Upper lobe of left lung (tissue), 6 donors: ENCODE measurements around the gene NCOA1. TPM values are rescaled to one million over a fixed set of nuclear protein-coding genes. Genes with fewer than 3 reads are reported as not detected.

ENCODE experiments used
- ATAC-seq, 2 donors: fragments of 200-7000 bp; cut with Tn5 transposase; one replicate each; pipeline ENCODE4 v1.9.1; 2022; ENCODE audit warnings: mild to moderate bottlenecking in 2 of 2, moderate library complexity in 2 of 2; ENCODE audit not compliant: low FRiP score in 2 of 2
- DNase-seq, 2 donors: peaks; one replicate each; pipeline ENCODE4 v3.0.0-alpha.2; 2019 to 2020
- H3K27ac ChIP-seq, 4 donors: fragments of 200-600 bp; sonication (generic); one replicate each; pipeline ENCODE4 v1.5.1; 2016 to 2019
- H3K27me3 ChIP-seq, 4 donors: fragments of 200-600 bp; sonication (generic); one replicate each; pipeline ENCODE4 v1.5.1; 2017 to 2019
- H3K36me3 ChIP-seq, 4 donors: fragments of 200-600 bp; sonication (generic); one replicate each; pipeline ENCODE4 v1.5.1; 2016 to 2019
- H3K4me1 ChIP-seq, 4 donors: fragments of 200-600 bp; sonication (generic); one replicate each; pipeline ENCODE4 v1.5.1; 2018 to 2019
- H3K4me3 ChIP-seq, 4 donors: fragments of 200-600 bp; sonication (generic); one replicate each; pipeline ENCODE4 v1.5.1; 2017 to 2019; ENCODE audit warnings: mild to moderate bottlenecking in 2 of 4, moderate library complexity in 1 of 4
- H3K9me3 ChIP-seq, 4 donors: fragments of 200-600 bp; sonication (generic); one replicate each; pipeline ENCODE4 v1.5.1; 2018 to 2019
- CTCF ChIP-seq, 6 experiments: fragments of 450-650 bp in 4 of 6; fragments of 200-600 bp in 2 of 6; sonication (generic) in 2 of 6; IDR thresholded peaks; one replicate each; pipeline ENCODE4 v1.5.1; 2016 to 2019; ENCODE audit warnings: antibody characterized with exemption in 6 of 6
- EP300 ChIP-seq, 4 donors: sonication (generic); formaldehyde crosslinking; IDR thresholded peaks; one replicate each; pipeline ENCODE4 v1.5.1; 2017; ENCODE audit warnings: antibody characterized with exemption in 4 of 4, control low read depth in 2 of 4
- POLR2A ChIP-seq, 4 donors: fragments of 450-650 bp; IDR thresholded peaks; one replicate each; pipeline ENCODE4 v1.5.1; 2016 to 2017; ENCODE audit warnings: antibody characterized with exemption in 4 of 4, mild to moderate bottlenecking in 2 of 4
- POLR2AphosphoS5 ChIP-seq, 2 donors: sonication (generic); formaldehyde crosslinking; IDR thresholded peaks; one replicate each; pipeline ENCODE4 v1.5.1; 2017; ENCODE audit warnings: antibody characterized with exemption in 2 of 2
- WGBS, 2 donors: methylation state at CpG; one replicate each; pipeline ENCODE4 v1.1.5; 2017 to 2018; 5-methylcytosine and 5-hydroxymethylcytosine counted together
- total RNA-seq, 6 donors: library from RNA; depleted of rRNA in 4 of 6; stranded (reverse); fragments of >200 nt in 4 of 6; gene quantifications; one replicate each; pipeline versions ENCODE4 v1.1.0 to v1.2.1, GENCODE V29; 2016 to 2021
- donor health status: DM: no; HTN: no; CAD: no; lungs with moderate emphysema.
- donor health status: DM: no; HTN: yes; CAD: no; lungs with severe emphysema.

The NCOA1 gene
- total RNA-seq, 6 donors from 2014 or later, result 38.3 to 68.1 (median 42.5) TPM

GRCh38 chr2:24768013-24768412 lies 277.0 kb downstream of the NCOA1 start:
- Histone ChIP-seq H3K36me3 (peaks cover 6 to 35% (median 16%) of the 10 kb centered on the region in 4 donors), H3K4me3 (no peak overlapping the region), H3K27me3 (no peaks in the 10 kb centered on the region), H3K9me3 (no peaks in the 10 kb centered on the region), H3K27ac (peak overlapping the region in 2 of 4 donors; percentile 28 to 43), H3K4me1 (peaks cover 0 to 12% (median 0%) of the 10 kb centered on the region in 4 donors)
- TF ChIP-seq POLR2AphosphoS5 (IDR thresholded peaks at IDR 0.05) (no peak), POLR2A (IDR thresholded peaks at IDR 0.05) (no peak), EP300 (IDR thresholded peaks at IDR 0.05) (no peak), CTCF (IDR thresholded peaks at IDR 0.05) (no peak)
- DNase-seq (peak in 1 of 2 donors; percentile 69), ATAC-seq (peak in 1 of 2 donors; percentile 79)
- WGBS, 2 donors, result 71 to 84% methylated on average over 5 of the region's 5 CpGs

GRCh38 chr2:24768601-24769000 lies 277.5 kb downstream of the NCOA1 start:
- no peak for DNase-seq
- Histone ChIP-seq H3K4me3 (no peak overlapping the region), H3K9me3 (no peaks in the 10 kb centered on the region), H3K36me3 (peaks cover 5 to 30% (median 13%) of the 10 kb centered on the region in 4 donors), H3K27me3 (no peaks in the 10 kb centered on the region), H3K4me1 (peaks cover 0 to 12% (median 0%) of the 10 kb centered on the region in 4 donors), H3K27ac (no peak overlapping the region)
- 64 to 78% methylated on average over 7 of the region's 7 CpGs for WGBS, 2 donors
- TF ChIP-seq POLR2A (IDR thresholded peaks at IDR 0.05) (no peak), CTCF (IDR thresholded peaks at IDR 0.05) (no peak), POLR2AphosphoS5 (IDR thresholded peaks at IDR 0.05) (no peak), EP300 (IDR thresholded peaks at IDR 0.05) (no peak)
- no peak for ATAC-seq

GRCh38 chr2:24771061-24771460 lies 280.0 kb downstream of the NCOA1 start:
- DNase-seq, result no peak
- H3K4me3 ChIP-seq, result no peak overlapping the region
- ATAC-seq, result no peak
- 95 to 96% methylated on average over 5 of the region's 5 CpGs for WGBS, 2 donors
- H3K36me3 ChIP-seq, result peaks cover 0 to 14% (median 3%) of the 10 kb centered on the region in 4 donors
- no peaks in the 10 kb centered on the region for H3K9me3 ChIP-seq
- no peaks in the 10 kb centered on the region for H3K27me3 ChIP-seq
- TF ChIP-seq POLR2A (IDR thresholded peaks at IDR 0.05) (no peak), POLR2AphosphoS5 (IDR thresholded peaks at IDR 0.05) (no peak)
- peaks cover 0 to 12% (median 0%) of the 10 kb centered on the region in 4 donors for H3K4me1 ChIP-seq
- no peak overlapping the region for H3K27ac ChIP-seq

- H3K9me3 ChIP-seq, result no peaks in the 10 kb centered on the region
- ATAC-seq (peak; percentile 56 to 90), DNase-seq (peak in 1 of 2 donors; percentile 88)
- WGBS, 2 donors, result 74 to 84% methylated on average over 5 of the region's 5 CpGs
- peaks cover 0 to 12% (median 0%) of the 10 kb centered on the region in 4 donors for H3K4me1 ChIP-seq
- no peaks in the 10 kb centered on the region for H3K27me3 ChIP-seq
- peaks cover 0 to 14% (median 3%) of the 10 kb centered on the region in 4 donors for H3K36me3 ChIP-seq
- TF ChIP-seq POLR2A (IDR thresholded peaks at IDR 0.05) (no peak), CTCF (IDR thresholded peaks at IDR 0.05) (no peak), EP300 (IDR thresholded peaks at IDR 0.05) (no peak), POLR2AphosphoS5 (IDR thresholded peaks at IDR 0.05) (no peak)
- peak overlapping the region in 3 of 4 donors; percentile 1 to 49 (median 20) for H3K27ac ChIP-seq
- H3K4me3 ChIP-seq, result no peak overlapping the region
Observed at GRCh38 chr2:24771764-24772586, 280.9 kb downstream of the NCOA1 start.

GRCh38 chr2:24774373-24774772 lies 283.3 kb downstream of the NCOA1 start:
- Histone ChIP-seq H3K4me3 (no peak overlapping the region), H3K27me3 (no peaks in the 10 kb centered on the region), H3K4me1 (peaks cover 5 to 15% (median 8%) of the 10 kb centered on the region in 4 donors), H3K36me3 (peaks cover 0 to 9% (median 0%) of the 10 kb centered on the region in 4 donors), H3K27ac (no peak overlapping the region), H3K9me3 (no peaks in the 10 kb centered on the region)
- no peak for TF ChIP-seq POLR2AphosphoS5 (IDR thresholded peaks at IDR 0.05)
- no peak for TF ChIP-seq POLR2A (IDR thresholded peaks at IDR 0.05)
- no peak for TF ChIP-seq EP300 (IDR thresholded peaks at IDR 0.05)
- no peak for TF ChIP-seq CTCF (IDR thresholded peaks at IDR 0.05)
- WGBS, 2 donors, result 72 to 84% methylated on average over 3 of the region's 3 CpGs
- DNase-seq (no peak), ATAC-seq (no peak)
